Stimulated activated CD8-positive, alpha-beta memory T cell treated with anti-CD3 and anti-CD28 coated beads, Interleukin-7, amount 100 ng/mL, for 4 hours (primary cell): ENCODE data around the gene DERL3.

Experiments used
- DNase-seq, 2 donors: peaks; one replicate each; pipeline ENCODE4 v3.0.0-alpha.2; 2020; ENCODE audit warnings: low read depth in 2 of 2

DERL3 gene

DNA sequence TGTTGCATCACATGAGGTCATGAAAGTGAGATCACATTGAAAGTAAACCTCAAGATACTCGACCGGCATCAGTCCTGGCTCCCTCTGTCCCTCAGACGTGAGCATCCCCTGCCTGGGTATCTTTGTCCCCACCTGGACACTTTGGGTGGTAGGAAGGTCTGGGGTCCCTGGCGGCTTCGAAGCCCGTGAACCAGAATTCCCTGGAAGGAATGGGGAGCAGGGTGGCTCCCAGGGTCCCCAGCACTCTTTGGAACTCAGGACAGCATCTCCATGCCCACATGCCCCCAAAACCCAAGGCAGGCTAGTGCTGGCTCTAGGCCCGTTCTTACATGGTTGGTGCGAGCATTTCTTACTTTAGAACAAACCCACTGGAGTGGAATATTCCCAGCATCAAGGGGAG lies 7.5 kb downstream of the DERL3 start:
- no peak for DNase-seq

- DNase-seq, result no peak
These were observed 8.9 kb downstream of the DERL3 start for GRCh38 chr22:23829845-23830372.

- DNase-seq, result no peak
These were observed 9.8 kb downstream of the DERL3 start for GRCh38 chr22:23828800-23829680.

GRCh38 chr22:23827351-23827995 lies 11.3 kb downstream of the DERL3 start:
- DNase-seq, result no peak

- DNase-seq, result no peak
These were observed 12.1 kb downstream of the DERL3 start for GRCh38 chr22:23826510-23827350.

DNA sequence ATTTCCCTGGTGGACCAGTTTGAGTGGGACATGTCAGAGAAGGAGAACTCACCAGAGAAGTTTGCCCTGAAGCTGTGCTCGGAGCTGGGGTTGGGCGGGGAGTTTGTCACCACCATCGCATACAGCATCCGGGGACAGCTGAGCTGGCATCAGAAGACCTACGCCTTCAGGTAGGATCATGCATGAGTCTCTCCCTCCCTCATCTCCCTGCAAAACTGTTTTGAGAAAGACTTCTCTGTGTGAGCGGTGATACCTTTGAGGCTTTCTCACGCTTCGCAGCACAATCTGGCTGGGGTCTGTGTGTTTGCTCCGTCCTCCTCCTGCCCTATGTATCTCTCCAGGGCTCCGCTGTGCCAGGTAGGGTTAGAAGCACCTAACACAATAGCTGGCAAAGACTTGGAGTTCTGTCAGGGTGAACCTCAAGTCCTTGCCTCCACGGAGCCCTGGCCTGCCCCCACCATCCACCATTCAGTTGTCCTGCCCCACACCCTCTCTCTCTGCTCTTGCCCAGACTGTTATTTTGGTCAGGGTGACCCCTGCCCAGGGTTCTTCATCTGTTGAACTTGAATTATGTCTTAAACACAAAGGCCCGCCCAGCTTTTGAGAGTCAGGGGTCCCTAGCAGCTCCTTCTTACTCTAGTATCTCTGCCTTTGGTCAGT lies 13.4 kb downstream of the DERL3 start:
- no peak for DNase-seq

GRCh38 chr22:23824476-23825245 lies 14.1 kb downstream of the DERL3 start:
- no peak for DNase-seq

DNA sequence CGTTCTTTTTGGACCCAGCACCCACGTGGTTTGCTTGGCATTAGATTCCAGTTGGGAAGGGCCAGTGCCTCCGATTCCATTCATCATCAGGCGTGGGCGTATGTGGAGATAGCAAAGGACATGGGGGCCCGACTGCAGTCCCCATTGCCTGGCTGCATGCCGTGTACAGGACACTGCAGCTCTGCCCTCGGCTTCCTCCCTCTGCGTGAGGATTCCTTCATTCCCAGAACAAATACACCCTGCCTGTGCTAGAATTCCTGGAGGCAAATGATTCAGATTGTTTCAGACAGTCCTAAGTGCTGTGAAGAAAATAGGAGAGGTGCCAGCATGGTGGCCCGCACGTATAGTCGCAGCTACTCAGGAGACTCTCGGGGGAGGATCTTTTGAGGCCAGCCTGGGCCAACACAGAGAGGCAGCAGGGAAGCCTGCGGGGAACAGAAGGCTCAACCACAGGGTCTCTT lies 15.4 kb downstream of the DERL3 start:
- no peak for DNase-seq

GRCh38 chr22:23822101-23822671 lies 16.6 kb downstream of the DERL3 start:
- DNase-seq, result no peak

- no peak for DNase-seq
These were observed 18.0 kb downstream of the DERL3 start for GRCh38 chr22:23820748-23821211.

DNA sequence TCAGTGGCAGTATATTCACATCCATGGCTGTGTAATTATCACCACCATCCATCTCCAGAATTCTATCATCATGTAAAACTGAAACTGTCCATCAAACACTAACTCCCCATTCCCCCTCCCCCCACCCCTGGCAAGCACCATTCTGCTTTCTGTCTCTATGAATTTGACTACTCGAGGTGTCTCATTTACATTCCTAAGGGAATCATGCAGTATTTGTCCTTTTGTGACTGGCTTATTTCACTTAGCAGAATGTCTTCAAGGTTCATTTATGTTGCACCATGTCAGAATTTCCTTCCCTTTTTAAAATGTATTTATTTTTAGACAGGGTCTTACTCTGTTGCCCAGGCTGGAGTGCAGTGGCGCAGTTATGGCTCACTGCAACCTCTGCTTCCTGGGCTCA lies 20.3 kb downstream of the DERL3 start:
- no peak for DNase-seq

DNA sequence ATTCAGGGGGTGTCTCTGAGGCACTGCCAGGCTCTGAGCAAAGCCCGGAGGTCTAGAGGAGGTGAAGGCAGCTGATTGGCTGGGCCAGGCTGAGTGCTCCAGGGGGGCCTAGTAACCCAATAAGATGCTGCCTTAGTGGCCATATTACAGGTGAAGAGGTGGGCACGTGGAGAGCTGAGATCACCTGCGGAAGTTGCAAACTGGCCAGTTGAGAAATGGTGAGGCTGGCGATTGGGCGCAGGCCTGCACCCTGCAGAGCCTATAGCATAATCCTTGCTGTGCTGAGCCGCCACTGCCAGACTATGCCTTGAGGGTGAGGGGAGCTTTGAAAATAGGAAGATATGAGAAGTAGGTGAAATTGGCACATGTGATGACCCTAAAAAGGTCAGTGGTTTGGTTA lies 21.7 kb downstream of the DERL3 start:
- DNase-seq, result no peak

DNA sequence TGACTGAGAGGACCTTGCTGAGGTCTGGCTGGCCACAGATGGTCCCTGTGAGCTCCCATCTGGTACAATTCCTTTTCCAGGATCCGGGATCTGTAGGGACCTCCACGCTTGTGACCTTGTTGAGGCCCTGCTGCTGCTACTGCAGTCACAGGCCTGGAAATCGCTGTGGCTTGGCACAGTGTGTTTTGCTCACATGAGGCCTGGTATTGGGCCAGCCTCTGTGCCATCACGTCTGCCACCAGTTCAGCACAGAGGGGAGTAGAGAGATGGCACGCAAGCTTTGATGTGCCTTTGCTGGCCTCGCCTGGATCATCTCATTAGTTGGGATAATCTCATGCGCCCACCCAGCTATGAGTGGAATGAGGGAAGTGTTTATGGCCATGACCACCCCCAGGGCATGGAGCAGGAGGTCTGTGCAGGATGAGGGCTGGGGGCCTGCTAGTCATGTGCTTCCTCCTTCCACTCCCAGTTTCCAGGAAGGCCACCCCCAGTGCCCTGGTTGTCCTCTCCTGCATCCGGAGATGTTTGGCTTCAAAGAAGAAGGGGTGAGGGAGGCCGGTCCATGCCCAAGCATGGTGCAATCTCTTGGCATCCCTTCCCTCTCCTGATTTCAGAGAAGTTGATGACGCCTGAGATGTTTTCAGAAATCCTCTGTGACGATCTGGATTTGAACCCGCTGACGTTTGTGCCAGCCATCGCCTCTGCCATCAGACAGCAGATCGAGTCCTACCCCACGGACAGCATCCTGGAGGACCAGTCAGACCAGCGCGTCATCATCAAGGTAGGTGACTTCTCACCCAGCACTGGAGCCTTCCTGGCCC lies 22.4 kb downstream of the DERL3 start:
- no peak for DNase-seq

DNA sequence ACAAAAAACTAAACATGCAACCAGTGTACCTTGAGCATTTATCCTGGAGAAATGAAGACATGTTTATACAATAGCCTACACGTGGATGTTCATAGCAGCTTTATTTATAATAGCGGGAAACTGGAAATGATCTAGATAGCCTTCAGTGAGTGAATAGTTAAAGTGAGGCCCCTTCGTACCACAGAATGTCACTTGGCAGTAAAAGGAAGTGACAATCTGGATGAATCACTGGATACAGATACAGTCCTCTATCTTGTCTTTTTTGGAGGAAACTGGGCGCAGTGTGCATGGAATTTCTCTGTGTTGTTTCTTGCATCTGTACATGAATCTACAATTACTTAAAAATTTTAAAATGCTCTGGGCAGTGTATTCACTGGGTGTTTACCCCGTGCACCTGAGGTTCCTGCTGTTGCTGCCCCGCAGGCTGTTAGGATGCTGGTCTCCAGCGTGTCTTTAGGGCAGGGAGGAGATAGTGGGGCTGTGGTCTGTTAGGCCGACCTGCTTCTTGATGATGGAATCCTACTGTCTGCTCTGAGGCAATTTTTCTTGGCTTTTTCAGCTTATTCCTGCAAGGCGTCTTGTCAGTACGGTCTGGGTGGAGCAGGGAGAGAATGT lies 23.2 kb downstream of the DERL3 start:
- DNase-seq, result no peak

GRCh38 chr22:23812378-23812777 lies 26.4 kb downstream of the DERL3 start:
- no peak for DNase-seq

DNA sequence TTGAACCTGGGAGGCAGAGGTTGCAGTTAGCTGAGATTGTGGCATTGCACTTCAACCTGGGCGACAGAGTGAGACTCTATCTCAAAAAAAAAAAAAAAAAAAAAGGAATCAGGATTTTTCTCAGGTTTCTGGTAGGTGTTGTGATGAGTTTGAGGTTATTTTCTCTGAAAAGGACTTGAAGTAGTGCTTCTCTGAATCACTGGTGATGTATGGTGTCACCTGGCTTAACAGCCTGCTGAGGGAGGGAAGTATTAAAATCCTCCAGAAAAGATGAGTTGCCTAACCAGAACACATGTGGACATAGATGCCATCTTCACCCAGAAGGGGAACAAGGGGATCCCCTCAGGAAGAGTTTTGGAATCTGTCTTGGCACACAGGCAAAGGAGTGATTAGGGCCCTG lies 32.0 kb downstream of the DERL3 start:
- DNase-seq, result no peak

DNA sequence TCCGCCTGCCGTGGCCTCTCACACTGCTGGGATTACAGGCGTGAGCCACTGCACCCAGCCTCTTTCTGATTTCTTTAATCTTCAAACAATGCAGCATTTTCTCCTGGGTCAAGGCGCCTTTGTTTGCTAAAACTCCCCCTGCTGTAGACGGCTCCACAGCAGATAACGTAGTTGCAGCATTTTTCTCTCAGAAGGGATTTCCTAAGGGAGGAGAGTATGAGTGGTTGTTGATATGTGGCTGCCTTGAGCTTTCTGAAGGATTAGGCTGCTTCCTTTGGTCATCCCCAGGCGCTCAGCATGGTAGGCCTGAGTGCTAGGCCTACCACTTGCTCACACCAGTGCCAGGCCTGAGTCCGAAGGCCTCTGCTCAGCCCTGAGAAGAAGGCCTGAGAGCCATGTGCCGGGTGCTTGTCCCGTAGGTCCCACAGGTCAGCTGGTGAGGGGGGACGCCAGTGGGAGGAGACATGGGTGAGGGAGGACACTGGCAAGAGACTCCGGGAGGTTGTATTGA lies 34.0 kb downstream of the DERL3 start:
- DNase-seq, result no peak

- no peak for DNase-seq
These were observed 35.6 kb downstream of the DERL3 start for GRCh38 chr22:23803001-23803819.
